ENCODE measurements around the gene MPRIP.

MPRIP gene

GRCh38 chr17:17231621-17232302 is 189.5 kb downstream of the MPRIP start:
- no peak for DNase-seq (ENCODE audit: low read depth in 2 of 2)

- no peak for DNase-seq (ENCODE audit: low read depth in 2 of 2)
Measured at GRCh38 chr17:17232303-17232621, 190.0 kb downstream of the MPRIP start.

GRCh38 chr17:17235212-17236174 is 193.2 kb downstream of the MPRIP start:
- no peak for DNase-seq (ENCODE audit: low read depth in 2 of 2)

- no peak for DNase-seq (ENCODE audit: low read depth in 2 of 2)
Measured at GRCh38 chr17:17236295-17237025, 194.2 kb downstream of the MPRIP start.

GRCh38 chr17:17237026-17237799 is 195.0 kb downstream of the MPRIP start, which contains the start of gene FLCN:
Gene FLCN, minus strand, starts transcription at chr17:17237168. Its CDS starts 9,031 bp downstream, at chr17:17228137.
- peak; percentile 78 to 84 for DNase-seq (ENCODE audit: low read depth in 2 of 2)

GRCh38 chr17:17239832-17240231 is 197.6 kb downstream of the MPRIP start:
- no peak for DNase-seq (ENCODE audit: low read depth in 2 of 2)

GRCh38 chr17:17241656-17242055 is 199.4 kb downstream of the MPRIP start:
- DNase-seq (ENCODE audit: low read depth in 2 of 2): no peak

GRCh38 chr17:17242246-17242645 is 200.0 kb downstream of the MPRIP start:
- DNase-seq (ENCODE audit: low read depth in 2 of 2): no peak
